Measurements from ENCODE around the gene SEMA3B. TPM values are rescaled to one million over a fixed set of nuclear protein-coding genes. Genes with fewer than 3 reads are reported as not detected.
A peak's percentile ranks its signal among the peaks of the same experiment; 100 is the strongest.

Gene SEMA3B
- total RNA-seq, 1 experiment from 2014 or later, result 7.6 TPM

- Mint-ChIP-seq H3K9me3 (ENCODE audit: unreplicated experiment) (no peaks in the 10 kb centered on the region), H3K36me3 (ENCODE audit: insufficient read depth, unreplicated experiment) (peaks cover 21% of the 10 kb centered on the region), H3K27me3 (ENCODE audit: insufficient read depth, unreplicated experiment) (no peaks in the 10 kb centered on the region), H3K27ac (ENCODE audit: low read depth, unreplicated experiment) (peak overlapping the region; percentile 91), H3K4me1 (ENCODE audit: insufficient read depth, unreplicated experiment) (peaks cover 51% of the 10 kb centered on the region), H3K4me3 (ENCODE audit: unreplicated experiment) (no peak overlapping the region)
- no peak for TF ChIP-seq CTCF (IDR thresholded peaks at IDR 0.05; ENCODE audit: unreplicated experiment)
- intact Hi-C loops (cut with micrococcal nuclease), result no loop called here
- ChIA-PET POLR2A (interaction anchor here (0.9 to 4.6 kb wide), 3 partner anchors 11 to 20 kb away, joined by 3 to 102 read pairs (median 4); partner anchors contain the start of gene GNAI2), CTCF (interaction anchor here (0.9 to 5.8 kb wide), 5 partner anchors 9 to 75 kb away, joined by 3 to 107 read pairs (median 7); no protein-coding TSS in a partner anchor)
- DNase-seq (ENCODE audit: unreplicated experiment), result no peak
- no TSS peak for BruUV-seq (replicated peaks)
Observed at GRCh38 chr3:50249457-50249856, 19.5 kb upstream of the SEMA3B start.

- H3K4me1 Mint-ChIP-seq (ENCODE audit: insufficient read depth, unreplicated experiment), result peaks cover 49% of the 10 kb centered on the region
- H3K9me3 Mint-ChIP-seq (ENCODE audit: unreplicated experiment), result no peaks in the 10 kb centered on the region
- intact Hi-C loops (cut with micrococcal nuclease), result no loop called here
- peaks cover 21% of the 10 kb centered on the region for H3K36me3 Mint-ChIP-seq (ENCODE audit: insufficient read depth, unreplicated experiment)
- CTCF ChIA-PET, result interaction anchor here (0.6 to 5.8 kb wide), 5 partner anchors 9 to 1751 kb away, joined by 3 to 107 read pairs (median 4); no protein-coding TSS in a partner anchor
- TF ChIP-seq CTCF (IDR thresholded peaks at IDR 0.05; ENCODE audit: unreplicated experiment), result no peak
- no peaks in the 10 kb centered on the region for H3K27me3 Mint-ChIP-seq (ENCODE audit: insufficient read depth, unreplicated experiment)
- DNase-seq (ENCODE audit: unreplicated experiment), result no peak
- BruUV-seq (replicated peaks), result no TSS peak
- peak overlapping the region; percentile 73 for H3K27ac Mint-ChIP-seq (ENCODE audit: low read depth, unreplicated experiment)
- H3K4me3 Mint-ChIP-seq (ENCODE audit: unreplicated experiment), result no peak overlapping the region
- POLR2A ChIA-PET, result interaction anchor here (0.9 to 4.6 kb wide), 7 partner anchors 9 to 78 kb away, joined by 3 to 102 read pairs (median 4); partner anchors contain the start of genes GNAI2 and TUSC2
Observed at GRCh38 chr3:50250514-50250913, 18.4 kb upstream of the SEMA3B start.

GRCh38 chr3:50251220-50251619 lies 17.7 kb upstream of the SEMA3B start:
- ChIA-PET CTCF (interaction anchor here (0.7 to 1.2 kb wide), 4 partner anchors 10 to 20 kb away, joined by 3 to 4 read pairs (median 4); no protein-coding TSS in a partner anchor), POLR2A (interaction anchor here (0.7 to 2.0 kb wide), 6 partner anchors 9 to 136 kb away, joined by 3 to 25 read pairs (median 4); partner anchors contain the start of genes GNAI2 and TUSC2)
- TF ChIP-seq CTCF (IDR thresholded peaks at IDR 0.05; ENCODE audit: unreplicated experiment), result no peak
- Mint-ChIP-seq H3K27ac (ENCODE audit: low read depth, unreplicated experiment) (peak overlapping the region; percentile 92), H3K36me3 (ENCODE audit: insufficient read depth, unreplicated experiment) (peaks cover 21% of the 10 kb centered on the region), H3K4me1 (ENCODE audit: insufficient read depth, unreplicated experiment) (peaks cover 42% of the 10 kb centered on the region), H3K9me3 (ENCODE audit: unreplicated experiment) (no peaks in the 10 kb centered on the region), H3K27me3 (ENCODE audit: insufficient read depth, unreplicated experiment) (no peaks in the 10 kb centered on the region), H3K4me3 (ENCODE audit: unreplicated experiment) (peak overlapping the region; percentile 23)
- DNase-seq (ENCODE audit: unreplicated experiment), result peak; percentile 96
- BruUV-seq (replicated peaks), result no TSS peak
- intact Hi-C loops (cut with micrococcal nuclease), result loop anchor here (1.0 kb wide), 1 partner anchor 24 kb away; no protein-coding TSS in a partner anchor

GRCh38 chr3:50254577-50255250 lies 14.2 kb upstream of the SEMA3B start:
- peak overlapping the region; percentile 84 for H3K27ac Mint-ChIP-seq (ENCODE audit: low read depth, unreplicated experiment)

More at GRCh38 chr3:50254577-50255250, 14.2 kb upstream of the SEMA3B start:
- Mint-ChIP-seq H3K4me3 (ENCODE audit: unreplicated experiment) (no peak overlapping the region), H3K4me1 (ENCODE audit: insufficient read depth, unreplicated experiment) (peaks cover 22% of the 10 kb centered on the region), H3K27me3 (ENCODE audit: insufficient read depth, unreplicated experiment) (no peaks in the 10 kb centered on the region), H3K36me3 (ENCODE audit: insufficient read depth, unreplicated experiment) (peaks cover 39% of the 10 kb centered on the region), H3K9me3 (ENCODE audit: unreplicated experiment) (no peaks in the 10 kb centered on the region)
- BruUV-seq (replicated peaks), result no TSS peak
- intact Hi-C loops (cut with micrococcal nuclease), result no loop called here
- ChIA-PET CTCF (interaction anchor here (1.7 to 7.2 kb wide), 5 partner anchors 8 to 139 kb away, joined by 3 to 70 read pairs (median 9); no protein-coding TSS in a partner anchor), POLR2A (interaction anchor here (1.0 kb wide), 1 partner anchor 16 kb away, joined by 3 read pairs; no protein-coding TSS in a partner anchor)
- DNase-seq (ENCODE audit: unreplicated experiment), result peak; percentile 64
- no peak for TF ChIP-seq CTCF (IDR thresholded peaks at IDR 0.05; ENCODE audit: unreplicated experiment)

Measured in MCF 10A (cell line).